ENCODE results near the gene DNAH17.
A peak's percentile ranks its signal among the peaks of the same experiment; 100 is the strongest.

DNAH17 gene

DNA sequence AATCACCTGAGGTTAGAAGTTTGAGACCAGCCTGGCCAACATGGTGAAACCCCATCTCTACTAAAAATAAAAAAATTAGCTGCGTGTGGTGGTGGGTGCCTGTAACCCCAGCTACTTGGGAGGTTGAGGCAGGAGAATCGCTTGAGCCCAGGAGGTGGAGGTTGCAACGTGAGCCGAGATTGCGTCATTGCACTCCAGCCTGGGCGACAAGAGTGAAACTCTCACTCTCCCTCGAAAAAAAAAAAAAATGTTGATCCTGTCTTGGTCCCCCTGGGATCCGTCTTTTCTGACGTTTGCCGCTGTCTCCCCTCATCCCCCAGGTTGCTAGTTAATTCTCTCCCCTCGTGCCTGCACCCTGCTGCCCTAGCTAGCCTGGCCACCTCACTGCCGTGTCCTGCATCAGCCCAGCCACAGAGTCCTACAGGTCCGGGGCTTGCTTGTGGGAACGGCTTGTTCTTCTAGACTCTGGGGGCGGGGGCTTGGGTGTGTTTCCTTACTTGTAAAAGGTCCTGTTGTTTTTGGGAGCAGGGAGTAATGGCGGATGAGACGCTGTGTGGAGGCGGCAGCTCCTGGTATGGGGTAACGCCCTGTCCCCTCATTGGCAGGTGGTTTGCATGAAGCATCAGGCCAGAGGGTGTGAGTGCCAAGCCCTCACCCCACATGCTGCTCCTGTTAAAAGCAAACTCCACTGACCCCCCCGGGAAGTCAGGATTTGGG lies 154.2 kb downstream of the DNAH17 start:
- TF ChIP-seq, protein P1, sequence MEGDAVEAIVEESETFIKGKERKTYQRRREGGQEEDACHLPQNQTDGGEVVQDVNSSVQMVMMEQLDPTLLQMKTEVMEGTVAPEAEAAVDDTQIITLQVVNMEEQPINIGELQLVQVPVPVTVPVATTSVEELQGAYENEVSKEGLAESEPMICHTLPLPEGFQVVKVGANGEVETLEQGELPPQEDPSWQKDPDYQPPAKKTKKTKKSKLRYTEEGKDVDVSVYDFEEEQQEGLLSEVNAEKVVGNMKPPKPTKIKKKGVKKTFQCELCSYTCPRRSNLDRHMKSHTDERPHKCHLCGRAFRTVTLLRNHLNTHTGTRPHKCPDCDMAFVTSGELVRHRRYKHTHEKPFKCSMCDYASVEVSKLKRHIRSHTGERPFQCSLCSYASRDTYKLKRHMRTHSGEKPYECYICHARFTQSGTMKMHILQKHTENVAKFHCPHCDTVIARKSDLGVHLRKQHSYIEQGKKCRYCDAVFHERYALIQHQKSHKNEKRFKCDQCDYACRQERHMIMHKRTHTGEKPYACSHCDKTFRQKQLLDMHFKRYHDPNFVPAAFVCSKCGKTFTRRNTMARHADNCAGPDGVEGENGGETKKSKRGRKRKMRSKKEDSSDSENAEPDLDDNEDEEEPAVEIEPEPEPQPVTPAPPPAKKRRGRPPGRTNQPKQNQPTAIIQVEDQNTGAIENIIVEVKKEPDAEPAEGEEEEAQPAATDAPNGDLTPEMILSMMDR (IDR thresholded peaks at IDR 0.05; ENCODE audit: low read depth, low read length) = no peak
- Histone ChIP-seq H3K4me3 (ENCODE audit: low read depth, low read length) (no peak overlapping the region), H3K9me3 (no peaks in the 10 kb centered on the region), H3K27me3 (no peaks in the 10 kb centered on the region), H3K36me3 (peaks cover 33% of the 10 kb centered on the region), H3K4me1 (no peaks in the 10 kb centered on the region)
- DNase-seq = no peak

DNA sequence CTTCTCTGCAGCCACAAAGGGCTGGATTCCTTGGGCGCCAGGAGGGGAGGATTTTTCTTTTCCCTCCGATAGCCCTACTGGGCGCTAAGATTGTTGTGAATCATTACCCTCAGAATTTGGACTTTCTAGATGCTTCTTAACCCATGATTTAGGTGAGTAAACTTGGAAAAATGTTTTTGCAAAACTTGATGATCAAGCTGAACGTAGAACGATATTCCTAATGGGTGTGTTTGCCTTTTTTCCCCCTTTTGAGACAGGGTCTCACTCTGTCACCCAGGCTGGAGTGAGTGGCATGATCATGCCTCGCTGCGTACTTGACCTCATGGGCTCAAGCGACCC lies 155.0 kb downstream of the DNAH17 start:
- Histone ChIP-seq H3K36me3 (peaks cover 33% of the 10 kb centered on the region), H3K9me3 (no peaks in the 10 kb centered on the region), H3K4me1 (no peaks in the 10 kb centered on the region), H3K27me3 (no peaks in the 10 kb centered on the region), H3K4me3 (ENCODE audit: low read depth, low read length) (no peak overlapping the region)
- no peak for DNase-seq
- TF ChIP-seq, protein P1 (IDR thresholded peaks at IDR 0.05; ENCODE audit: low read depth, low read length) = no peak

DNA sequence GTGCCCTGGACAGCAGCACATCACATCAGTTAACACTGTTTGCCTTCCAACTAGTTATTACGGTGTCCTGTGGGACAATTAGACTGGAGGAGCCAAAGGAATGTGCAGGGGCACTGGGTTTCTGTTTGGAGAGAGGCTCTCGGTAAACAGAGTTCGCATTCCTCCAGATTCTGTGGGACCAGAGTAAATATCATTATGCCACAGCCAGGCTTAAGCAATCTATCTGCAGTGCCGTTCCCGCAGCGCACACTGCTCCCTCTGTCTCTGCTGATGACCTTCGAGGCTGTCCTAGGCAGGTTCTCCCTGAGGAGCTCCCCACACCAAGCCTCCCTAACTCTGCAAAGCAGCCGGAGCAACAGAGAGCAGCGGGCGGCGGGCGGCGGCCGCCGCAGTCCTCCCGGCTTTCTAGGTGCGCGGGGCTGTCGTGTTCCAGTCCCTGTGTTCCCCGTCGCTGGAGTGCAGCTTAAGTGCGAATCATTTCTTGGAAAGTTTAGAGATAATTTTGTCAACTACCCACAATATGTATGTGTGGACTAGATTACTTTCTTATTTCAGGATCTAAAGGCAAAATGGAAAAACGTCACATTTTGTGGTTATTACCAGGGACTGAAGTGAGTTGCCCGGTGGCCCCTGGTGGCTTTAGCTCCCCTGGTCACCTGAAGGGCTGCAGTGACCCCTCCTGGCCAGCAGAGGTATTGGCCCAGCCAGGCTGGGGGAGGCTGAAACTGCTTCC lies 155.5 kb downstream of the DNAH17 start:
- Histone ChIP-seq H3K4me3 (ENCODE audit: low read depth, low read length) (no peak overlapping the region), H3K36me3 (peaks cover 33% of the 10 kb centered on the region)
- TF ChIP-seq, protein P1 (IDR thresholded peaks at IDR 0.05; ENCODE audit: low read depth, low read length) = peak; percentile 99

DNA sequence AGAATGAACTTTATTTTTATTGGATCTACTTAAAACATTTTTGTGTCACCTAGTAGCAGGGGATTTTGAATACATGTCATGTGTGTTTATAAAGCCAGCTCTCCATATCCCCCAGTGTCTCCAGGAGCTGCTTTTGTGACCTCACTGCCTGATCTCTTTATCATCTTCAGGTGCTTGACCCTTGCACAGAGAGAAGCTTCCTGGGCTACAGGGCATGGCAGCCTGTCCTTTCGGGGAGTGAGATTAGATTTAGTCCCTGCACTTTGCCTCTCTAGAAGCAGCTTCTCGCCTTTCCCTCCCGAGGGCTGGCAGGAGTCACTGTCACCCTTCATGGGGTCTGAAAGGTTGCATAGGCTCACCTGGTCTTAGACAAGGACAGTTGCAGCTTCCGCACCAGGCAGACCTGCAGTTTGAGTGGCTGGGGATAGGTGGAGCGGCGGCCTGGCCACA lies 156.1 kb downstream of the DNAH17 start:
- Histone ChIP-seq H3K4me1 (no peaks in the 10 kb centered on the region), H3K36me3 (peaks cover 31% of the 10 kb centered on the region), H3K9me3 (no peaks in the 10 kb centered on the region), H3K4me3 (ENCODE audit: low read depth, low read length) (no peak overlapping the region), H3K27me3 (no peaks in the 10 kb centered on the region)
- DNase-seq = no peak
- TF ChIP-seq, protein P1 (IDR thresholded peaks at IDR 0.05; ENCODE audit: low read depth, low read length) = no peak

More for the DNA sequence above, 155.5 kb downstream of the DNAH17 start:
- no peaks in the 10 kb centered on the region for H3K27me3 ChIP-seq
- no peaks in the 10 kb centered on the region for H3K9me3 ChIP-seq
- H3K4me1 ChIP-seq = no peaks in the 10 kb centered on the region
- peak; percentile 77 for DNase-seq

DNA sequence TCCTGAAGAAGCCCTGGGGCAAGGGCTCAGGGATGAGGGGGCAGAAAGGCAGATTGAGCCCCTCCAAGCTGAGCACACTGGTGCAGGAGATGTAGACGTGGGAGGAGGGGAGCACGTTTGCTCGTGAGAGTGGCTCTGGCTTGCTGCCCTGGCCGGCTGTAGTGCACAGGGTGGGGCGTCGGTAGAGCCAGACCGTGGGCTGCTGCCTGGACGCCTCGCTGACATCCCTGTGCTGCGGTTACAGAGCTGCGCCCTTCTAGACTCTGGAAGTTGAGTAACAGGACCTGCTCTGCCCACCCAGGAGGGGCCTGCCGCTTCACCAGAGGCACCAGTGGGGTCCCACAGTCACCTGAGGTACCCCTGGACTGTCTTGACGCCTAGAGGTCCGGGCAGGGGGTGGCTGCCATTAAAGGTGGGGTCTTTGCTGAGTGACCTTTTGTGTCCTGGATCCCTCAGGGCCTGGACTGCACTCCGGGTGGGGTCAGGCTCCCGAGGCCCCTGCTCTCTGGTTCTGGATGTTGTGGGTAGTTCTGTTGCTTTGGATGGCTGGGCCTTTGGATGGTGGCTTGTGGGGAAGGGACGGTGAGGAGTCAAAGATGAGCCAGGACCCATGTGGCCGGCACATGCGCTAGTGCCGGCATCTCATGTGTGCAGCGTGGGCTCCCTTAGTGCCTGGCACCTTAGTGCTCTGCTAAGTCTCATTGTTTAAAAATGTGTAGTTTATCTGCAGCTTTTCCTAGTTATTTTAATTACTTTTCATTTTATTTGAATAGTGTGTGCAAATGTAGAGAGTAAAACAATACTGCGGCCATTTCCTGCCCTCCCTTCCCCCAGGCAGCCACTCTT lies 157.0 kb downstream of the DNAH17 start:
- Histone ChIP-seq H3K27me3 (no peaks in the 10 kb centered on the region), H3K9me3 (no peaks in the 10 kb centered on the region), H3K4me1 (no peaks in the 10 kb centered on the region), H3K36me3 (peaks cover 31% of the 10 kb centered on the region), H3K4me3 (ENCODE audit: low read depth, low read length) (no peak overlapping the region)
- no peak for DNase-seq
- TF ChIP-seq, protein P1 (IDR thresholded peaks at IDR 0.05; ENCODE audit: low read depth, low read length) = no peak
